ENCODE measurements around the gene SPATA17.

Gene SPATA17

GRCh38 chr1:217917281-217917887 is 286.2 kb downstream of the SPATA17 start:
- DNase-seq (ENCODE audit: low spot score) = no peak

GRCh38 chr1:217919683-217920388 is 288.7 kb downstream of the SPATA17 start:
- no peak for DNase-seq (ENCODE audit: low spot score)

All from AG08396 (cell line).